Peyer's patch (tissue), 4 donors: ENCODE measurements around the gene MLXIP.

ENCODE experiments used
- CTCF ChIP-seq, 6 experiments: fragments of 450-650 bp in 4 of 6; fragments of 200-600 bp in 2 of 6; sonication (generic) in 1 of 6; IDR thresholded peaks; one replicate each; pipeline ENCODE4 v1.5.1; 2017 to 2019; ENCODE audit warnings: antibody characterized with exemption in 6 of 6, mild to moderate bottlenecking in 3 of 6, moderate library complexity in 1 of 6
- POLR2A ChIP-seq, 2 donors: fragments of 450-650 bp; IDR thresholded peaks; one replicate each; pipeline ENCODE4 v1.5.1; 2017; ENCODE audit warnings: antibody characterized with exemption in 2 of 2, mild to moderate bottlenecking in 2 of 2, moderate library complexity in 2 of 2

GRCh38 chr12:122079532-122080081 lies 1.1 kb downstream of the MLXIP start:
- TF ChIP-seq POLR2A (IDR thresholded peaks at IDR 0.05): no peak
- TF ChIP-seq CTCF (IDR thresholded peaks at IDR 0.05): no peak
